ENCODE data around the gene EXD3. TPM values are rescaled to one million over a fixed set of nuclear protein-coding genes. Genes with fewer than 3 reads are reported as not detected.

EXD3 gene
- total RNA-seq, 1 donor from 2014 or later, result 5.2 TPM

- no peaks in the 10 kb centered on the region for H3K36me3 Mint-ChIP-seq (ENCODE audit: low read depth)
- intact Hi-C loops (cut with micrococcal nuclease), result loop anchor here (5.0 kb wide), 1 partner anchor 40 kb away; the partner anchor contains the start of genes EXD3 and NOXA1
- H3K9me3 Mint-ChIP-seq, result no peaks in the 10 kb centered on the region
- peak overlapping the region; percentile 69 for H3K4me3 Mint-ChIP-seq
- no peaks in the 10 kb centered on the region for H3K27me3 Mint-ChIP-seq
- H3K27ac Mint-ChIP-seq, result no peak overlapping the region
- DNase-seq, result peak; percentile 62
- peaks cover 2% of the 10 kb centered on the region for H3K4me1 Mint-ChIP-seq
Measured at GRCh38 chr9:137462396-137462985, 39.5 kb upstream of the EXD3 start.

- peak overlapping the region; percentile 69 for H3K4me3 Mint-ChIP-seq
- peak; percentile 95 for DNase-seq
- intact Hi-C loops (cut with micrococcal nuclease), result loop anchor here (5.0 kb wide), 1 partner anchor 40 kb away; the partner anchor contains the start of genes EXD3 and NOXA1
- H3K27ac Mint-ChIP-seq, result peak overlapping the region; percentile 83
- H3K9me3 Mint-ChIP-seq, result no peaks in the 10 kb centered on the region
- H3K4me1 Mint-ChIP-seq, result peaks cover 3% of the 10 kb centered on the region
- peaks cover 4% of the 10 kb centered on the region for H3K36me3 Mint-ChIP-seq (ENCODE audit: low read depth)
- no peaks in the 10 kb centered on the region for H3K27me3 Mint-ChIP-seq
Measured at GRCh38 chr9:137461663-137462395, 38.9 kb upstream of the EXD3 start.

GRCh38 chr9:137461316-137461662 is 38.3 kb upstream of the EXD3 start:
- H3K27me3 Mint-ChIP-seq, result no peaks in the 10 kb centered on the region
- H3K4me3 Mint-ChIP-seq, result peak overlapping the region; percentile 62
- H3K36me3 Mint-ChIP-seq (ENCODE audit: low read depth), result peaks cover 7% of the 10 kb centered on the region
- no peaks in the 10 kb centered on the region for H3K9me3 Mint-ChIP-seq
- peak overlapping the region; percentile 41 for H3K27ac Mint-ChIP-seq
- no peak for DNase-seq
- H3K4me1 Mint-ChIP-seq, result peaks cover 6% of the 10 kb centered on the region
- intact Hi-C loops (cut with micrococcal nuclease), result loop anchor here (5.0 kb wide), 1 partner anchor 39 kb away; the partner anchor contains the start of genes EXD3 and NOXA1

- intact Hi-C loops (cut with micrococcal nuclease), result loop anchor here (5.0 kb wide), 1 partner anchor 38 kb away; the partner anchor contains the start of genes EXD3 and NOXA1
- Mint-ChIP-seq H3K4me1 (peaks cover 9% of the 10 kb centered on the region), H3K27me3 (no peaks in the 10 kb centered on the region), H3K9me3 (no peaks in the 10 kb centered on the region), H3K36me3 (ENCODE audit: low read depth) (peaks cover 10% of the 10 kb centered on the region), H3K27ac (peak overlapping the region; percentile 41), H3K4me3 (peak overlapping the region; percentile 62)
- DNase-seq, result no peak
Measured at GRCh38 chr9:137460363-137461315, 37.7 kb upstream of the EXD3 start.

- Mint-ChIP-seq H3K27ac (no peak overlapping the region), H3K36me3 (ENCODE audit: low read depth) (peaks cover 13% of the 10 kb centered on the region), H3K4me1 (peaks cover 11% of the 10 kb centered on the region), H3K27me3 (no peaks in the 10 kb centered on the region), H3K9me3 (no peaks in the 10 kb centered on the region), H3K4me3 (peak overlapping the region; percentile 57)
- peak; percentile 68 for DNase-seq
- intact Hi-C loops (cut with micrococcal nuclease), result loop anchor here (1.0 to 10.0 kb wide), 4 partner anchors 37 to 665 kb away; partner anchors contain the start of genes ARRDC1, CCDC183, EXD3 and MRPL41
Measured at GRCh38 chr9:137459601-137460362, 36.8 kb upstream of the EXD3 start.

GRCh38 chr9:137459152-137459600 is 36.2 kb upstream of the EXD3 start, which contains the start of gene NSMF:
Gene NSMF, minus strand, starts transcription at chr9:137459334. Its CDS starts 232 bp downstream, at chr9:137459102.
- Mint-ChIP-seq H3K9me3 (no peaks in the 10 kb centered on the region), H3K27me3 (no peaks in the 10 kb centered on the region), H3K27ac (no peak within 1 kb of the TSS), H3K4me1 (peaks cover 16% of the 10 kb centered on the region), H3K4me3 (peak within 1 kb of the TSS; percentile 57), H3K36me3 (ENCODE audit: low read depth) (peaks cover 14% of the 10 kb centered on the region)
- DNase-seq, result peak; percentile 99
- intact Hi-C loops (cut with micrococcal nuclease), result loop anchor here (1.0 to 10.0 kb wide), 3 partner anchors 93 to 664 kb away; partner anchors contain the start of genes ARRDC1, CCDC183, MRPL41 and PNPLA7

- no peaks in the 10 kb centered on the region for H3K9me3 Mint-ChIP-seq
- no peak overlapping the region for H3K27ac Mint-ChIP-seq
- DNase-seq, result peak; percentile 84
- H3K4me3 Mint-ChIP-seq, result peak overlapping the region; percentile 39
- no peaks in the 10 kb centered on the region for H3K27me3 Mint-ChIP-seq
- H3K36me3 Mint-ChIP-seq (ENCODE audit: low read depth), result peaks cover 17% of the 10 kb centered on the region
- intact Hi-C loops (cut with micrococcal nuclease), result loop anchor here (1.0 to 10.0 kb wide), 3 partner anchors 94 to 664 kb away; partner anchors contain the start of genes ARRDC1, CCDC183, MRPL41 and PNPLA7
- H3K4me1 Mint-ChIP-seq, result peaks cover 17% of the 10 kb centered on the region
Measured at GRCh38 chr9:137458194-137459151, 35.5 kb upstream of the EXD3 start.

- intact Hi-C loops (cut with micrococcal nuclease), result loop anchor here (5.0 to 10.0 kb wide), 2 partner anchors 95 to 663 kb away; partner anchors contain the start of genes CCDC183, MRPL41, PNPLA7 and TMEM141
- DNase-seq, result no peak
- Mint-ChIP-seq H3K9me3 (no peaks in the 10 kb centered on the region), H3K27ac (peak overlapping the region; percentile 53), H3K27me3 (no peaks in the 10 kb centered on the region), H3K4me1 (peaks cover 17% of the 10 kb centered on the region), H3K36me3 (ENCODE audit: low read depth) (peaks cover 17% of the 10 kb centered on the region), H3K4me3 (peak overlapping the region; percentile 58)
Measured at GRCh38 chr9:137457406-137458193, 34.6 kb upstream of the EXD3 start.

GRCh38 chr9:137456864-137457405 is 34.0 kb upstream of the EXD3 start:
- intact Hi-C loops (cut with micrococcal nuclease), result loop anchor here (5.0 to 10.0 kb wide), 2 partner anchors 95 to 662 kb away; partner anchors contain the start of genes CCDC183, MRPL41, PNPLA7 and TMEM141
- H3K4me1 Mint-ChIP-seq, result peaks cover 19% of the 10 kb centered on the region
- H3K9me3 Mint-ChIP-seq, result no peaks in the 10 kb centered on the region

GRCh38 chr9:137456061-137456863 is 33.3 kb upstream of the EXD3 start:
- H3K27me3 Mint-ChIP-seq, result no peaks in the 10 kb centered on the region
- no peaks in the 10 kb centered on the region for H3K9me3 Mint-ChIP-seq
- no peak overlapping the region for H3K27ac Mint-ChIP-seq
- intact Hi-C loops (cut with micrococcal nuclease), result loop anchor here (5.0 to 10.0 kb wide), 2 partner anchors 96 to 661 kb away; partner anchors contain the start of genes CCDC183, MRPL41, PNPLA7 and TMEM141
- peak overlapping the region; percentile 39 for H3K4me3 Mint-ChIP-seq
- no peak for DNase-seq
- peaks cover 24% of the 10 kb centered on the region for H3K36me3 Mint-ChIP-seq (ENCODE audit: low read depth)
- peaks cover 22% of the 10 kb centered on the region for H3K4me1 Mint-ChIP-seq

More at GRCh38 chr9:137456864-137457405, 34.0 kb upstream of the EXD3 start:
- Mint-ChIP-seq H3K4me3 (peak overlapping the region; percentile 39), H3K36me3 (ENCODE audit: low read depth) (peaks cover 24% of the 10 kb centered on the region), H3K27ac (no peak overlapping the region), H3K27me3 (no peaks in the 10 kb centered on the region)
- no peak for DNase-seq
